DMS 273 (cell line): ENCODE results near the gene TMEM242.

Experiments used
- DNase-seq: peaks from one replicate; lab custom pipeline; 2025; ENCODE audit not compliant: unreplicated experiment; lab: John Stamatoyannopoulos, UW

The TMEM242 gene

GRCh38 chr6:157272372-157272771 is 50.9 kb downstream of the TMEM242 start:
- DNase-seq, result no peak

GRCh38 chr6:157271911-157272310 is 51.4 kb downstream of the TMEM242 start:
- DNase-seq, result no peak

GRCh38 chr6:157271441-157271840 is 51.9 kb downstream of the TMEM242 start:
- DNase-seq, result no peak

- no peak for DNase-seq
Observed at GRCh38 chr6:157270916-157271315, 52.4 kb downstream of the TMEM242 start.

- DNase-seq, result no peak
Observed at GRCh38 chr6:157270308-157270707, 53.0 kb downstream of the TMEM242 start.

GRCh38 chr6:157269261-157269794 is 54.0 kb downstream of the TMEM242 start:
- no peak for DNase-seq

- DNase-seq, result no peak
Observed at GRCh38 chr6:157268835-157269234, 54.5 kb downstream of the TMEM242 start.

GRCh38 chr6:157268396-157268795 is 54.9 kb downstream of the TMEM242 start:
- DNase-seq, result no peak

- no peak for DNase-seq
Observed at GRCh38 chr6:157267654-157268053, 55.7 kb downstream of the TMEM242 start.

GRCh38 chr6:157267109-157267611 is 56.2 kb downstream of the TMEM242 start:
- DNase-seq, result no peak

- no peak for DNase-seq
Observed at GRCh38 chr6:157266274-157267101, 56.8 kb downstream of the TMEM242 start.

- no peak for DNase-seq
Observed at GRCh38 chr6:157265635-157266034, 57.7 kb downstream of the TMEM242 start.

GRCh38 chr6:157265186-157265585 is 58.1 kb downstream of the TMEM242 start:
- no peak for DNase-seq

- no peak for DNase-seq
Observed at GRCh38 chr6:157264701-157265100, 58.6 kb downstream of the TMEM242 start.

GRCh38 chr6:157263881-157264397 is 59.4 kb downstream of the TMEM242 start:
- no peak for DNase-seq

GRCh38 chr6:157263146-157263545 is 60.2 kb downstream of the TMEM242 start:
- DNase-seq, result no peak

GRCh38 chr6:157261606-157262005 is 61.7 kb downstream of the TMEM242 start:
- DNase-seq, result no peak

GRCh38 chr6:157260735-157261410 is 62.4 kb downstream of the TMEM242 start:
- no peak for DNase-seq

- DNase-seq, result no peak
Observed at GRCh38 chr6:157259443-157259842, 63.9 kb downstream of the TMEM242 start.

- DNase-seq, result no peak
Observed at GRCh38 chr6:157258878-157259277, 64.4 kb downstream of the TMEM242 start.

GRCh38 chr6:157255079-157255478 is 68.2 kb downstream of the TMEM242 start:
- no peak for DNase-seq

GRCh38 chr6:157254538-157254937 is 68.8 kb downstream of the TMEM242 start:
- no peak for DNase-seq
